Esophagus squamous epithelium (tissue), 4 donors: ENCODE measurements around the gene CCDC185.

Experiments used
- POLR2A ChIP-seq, 4 donors: fragments of 450-650 bp; IDR thresholded peaks; one replicate each; pipeline ENCODE4 v1.6.1; 2017; ENCODE audit warnings: antibody characterized with exemption in 4 of 4, mild to moderate bottlenecking in 4 of 4, moderate library complexity in 3 of 4
- TF ChIP-seq, protein P1 (sequence below), 6 experiments: fragments of 450-650 bp in 4 of 6; fragments of 200-600 bp in 2 of 6; sonication (generic) in 2 of 6; IDR thresholded peaks; one replicate each; pipeline ENCODE4 v1.5.1; 2016 to 2019; ENCODE audit warnings: antibody characterized with exemption in 6 of 6, mild to moderate bottlenecking in 4 of 6, moderate library complexity in 4 of 6

DNA sequence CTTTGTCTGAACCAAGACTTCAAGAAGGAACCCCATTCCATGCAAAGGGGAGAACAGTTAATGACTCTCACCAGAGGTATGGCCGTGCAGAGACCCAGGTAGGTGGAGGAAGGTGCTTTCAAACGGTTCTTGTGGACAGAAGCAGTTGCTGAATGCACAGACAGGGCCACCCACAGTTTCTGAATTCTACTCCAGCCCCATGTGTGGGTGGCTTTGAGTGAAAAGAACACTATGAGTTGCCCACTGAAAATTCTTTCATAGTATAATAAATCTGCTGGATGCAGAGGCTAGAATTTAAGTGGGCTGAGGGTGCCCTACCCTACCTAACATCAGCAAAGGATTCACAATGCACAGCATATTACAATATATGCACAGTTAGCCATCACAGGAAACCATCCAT, 7.2 kb upstream of the CCDC185 start:
- TF ChIP-seq, protein P1, sequence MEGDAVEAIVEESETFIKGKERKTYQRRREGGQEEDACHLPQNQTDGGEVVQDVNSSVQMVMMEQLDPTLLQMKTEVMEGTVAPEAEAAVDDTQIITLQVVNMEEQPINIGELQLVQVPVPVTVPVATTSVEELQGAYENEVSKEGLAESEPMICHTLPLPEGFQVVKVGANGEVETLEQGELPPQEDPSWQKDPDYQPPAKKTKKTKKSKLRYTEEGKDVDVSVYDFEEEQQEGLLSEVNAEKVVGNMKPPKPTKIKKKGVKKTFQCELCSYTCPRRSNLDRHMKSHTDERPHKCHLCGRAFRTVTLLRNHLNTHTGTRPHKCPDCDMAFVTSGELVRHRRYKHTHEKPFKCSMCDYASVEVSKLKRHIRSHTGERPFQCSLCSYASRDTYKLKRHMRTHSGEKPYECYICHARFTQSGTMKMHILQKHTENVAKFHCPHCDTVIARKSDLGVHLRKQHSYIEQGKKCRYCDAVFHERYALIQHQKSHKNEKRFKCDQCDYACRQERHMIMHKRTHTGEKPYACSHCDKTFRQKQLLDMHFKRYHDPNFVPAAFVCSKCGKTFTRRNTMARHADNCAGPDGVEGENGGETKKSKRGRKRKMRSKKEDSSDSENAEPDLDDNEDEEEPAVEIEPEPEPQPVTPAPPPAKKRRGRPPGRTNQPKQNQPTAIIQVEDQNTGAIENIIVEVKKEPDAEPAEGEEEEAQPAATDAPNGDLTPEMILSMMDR (IDR thresholded peaks at IDR 0.05), result no peak
- no peak for TF ChIP-seq POLR2A (IDR thresholded peaks at IDR 0.05)
